CD1c-positive myeloid dendritic cell (primary cell): ENCODE results near the gene RPRD2.

ENCODE experiments used
- DNase-seq: peaks from one replicate; pipeline ENCODE4 v3.0.0-alpha.2; 2016; ENCODE audit errors: extremely low spot score

RPRD2 gene

DNA sequence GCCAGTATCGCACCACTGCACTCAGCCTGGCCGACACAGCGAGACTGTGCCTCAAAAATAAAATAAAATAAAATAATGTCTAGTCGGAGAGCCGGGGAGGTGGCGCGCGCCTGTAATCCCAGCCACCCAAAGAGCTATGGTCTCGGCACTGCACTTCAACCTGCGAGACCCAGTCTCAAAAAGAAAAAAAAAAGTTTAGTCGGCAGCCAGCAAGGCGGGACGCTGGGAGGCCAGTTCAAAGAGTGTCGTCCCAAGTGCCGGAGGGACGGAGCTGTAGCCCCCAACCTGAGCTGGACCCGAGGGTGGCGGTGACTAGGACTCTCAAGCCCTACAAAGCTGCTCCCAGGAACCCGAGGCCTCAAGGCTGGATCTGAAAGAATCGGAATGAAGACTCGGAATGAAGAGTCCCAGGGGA lies 151.0 kb downstream of the RPRD2 start:
- no peak for DNase-seq

DNA sequence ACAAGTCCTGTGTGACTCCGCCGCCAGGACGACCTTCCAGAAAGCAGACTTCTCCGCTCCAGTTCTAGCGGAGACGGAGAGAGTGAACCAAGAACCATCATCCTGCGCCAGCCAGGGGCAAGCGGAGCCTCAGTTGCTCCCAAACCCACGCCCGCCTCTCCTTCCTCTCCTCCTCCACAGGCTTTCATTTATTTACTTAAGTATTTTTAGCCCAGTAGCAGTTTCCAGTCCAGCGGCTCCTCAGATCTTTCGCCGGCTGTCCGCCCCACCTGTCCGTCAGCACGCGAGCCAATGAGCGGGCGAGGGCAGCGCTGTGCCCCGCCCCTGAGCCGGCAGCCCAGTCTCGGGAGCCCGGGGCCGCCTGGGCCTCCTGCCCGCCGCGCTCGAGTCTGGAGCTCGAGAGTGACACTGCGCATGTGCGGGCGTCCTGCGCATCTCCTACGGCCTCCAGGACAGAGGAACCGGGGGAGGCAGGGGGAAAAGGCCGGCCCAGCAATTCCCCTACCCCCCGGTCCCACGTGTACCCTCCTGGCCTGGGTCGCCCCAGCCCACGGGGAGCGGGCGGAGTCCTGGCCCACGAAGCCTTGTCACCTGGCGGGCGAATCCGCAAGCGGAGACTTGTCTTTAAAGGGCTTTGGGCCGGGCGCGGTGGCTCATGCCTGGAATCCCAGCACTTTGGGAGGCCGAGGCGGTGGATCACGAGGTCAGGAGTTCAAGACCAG lies 151.5 kb downstream of the RPRD2 start, which contains the start of gene FALEC:
Gene FALEC, plus strand, starts transcription at position 425 of the 722 bp plus-strand sequence.
- DNase-seq: peak; percentile 98

DNA sequence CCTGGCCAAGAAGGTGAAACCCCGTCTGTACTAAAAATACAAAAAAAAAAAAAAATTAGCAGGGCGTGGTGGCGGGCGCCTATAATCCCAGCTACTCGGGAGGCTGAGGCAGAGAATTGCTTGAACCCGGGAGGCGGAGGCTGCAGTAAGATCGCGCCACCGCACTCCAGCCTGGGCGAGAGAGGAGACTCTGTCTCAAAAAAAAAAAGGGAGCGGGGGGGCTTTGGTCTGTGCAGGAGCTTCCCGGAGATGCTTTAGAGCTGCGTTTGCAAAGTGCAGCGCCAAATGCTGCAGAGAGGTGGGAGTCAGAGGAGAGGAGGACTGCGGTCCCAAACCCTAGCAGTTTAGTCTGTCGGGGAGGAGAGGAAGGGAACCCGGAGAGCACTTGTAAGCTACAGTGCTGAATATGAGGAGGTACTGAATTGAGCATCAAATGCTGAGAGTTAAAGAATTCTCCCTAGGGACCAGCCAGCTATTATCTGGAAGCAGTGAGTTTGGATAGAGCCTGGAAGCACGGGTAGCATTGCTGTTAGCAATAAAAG lies 152.2 kb downstream of the RPRD2 start:
- DNase-seq: no peak

DNA sequence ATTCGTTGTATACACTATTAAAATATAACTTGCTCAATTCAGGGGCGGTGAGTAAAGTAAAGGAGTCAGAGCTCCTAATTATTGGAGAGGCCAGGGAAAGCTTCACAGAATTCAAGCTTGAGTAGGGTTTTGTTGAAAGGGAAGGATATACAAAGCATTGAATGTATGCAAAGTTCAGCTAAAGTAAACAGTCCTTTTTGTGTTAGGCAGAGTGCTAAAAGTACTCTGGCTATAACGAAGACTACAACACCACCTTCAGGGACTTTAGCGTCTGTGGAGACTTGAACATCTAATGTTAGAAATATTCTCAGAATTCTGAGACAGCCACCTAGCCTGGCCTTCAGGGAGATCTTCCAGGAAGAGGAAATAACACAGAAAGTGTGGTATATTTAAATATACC lies 152.7 kb downstream of the RPRD2 start:
- no peak for DNase-seq

DNA sequence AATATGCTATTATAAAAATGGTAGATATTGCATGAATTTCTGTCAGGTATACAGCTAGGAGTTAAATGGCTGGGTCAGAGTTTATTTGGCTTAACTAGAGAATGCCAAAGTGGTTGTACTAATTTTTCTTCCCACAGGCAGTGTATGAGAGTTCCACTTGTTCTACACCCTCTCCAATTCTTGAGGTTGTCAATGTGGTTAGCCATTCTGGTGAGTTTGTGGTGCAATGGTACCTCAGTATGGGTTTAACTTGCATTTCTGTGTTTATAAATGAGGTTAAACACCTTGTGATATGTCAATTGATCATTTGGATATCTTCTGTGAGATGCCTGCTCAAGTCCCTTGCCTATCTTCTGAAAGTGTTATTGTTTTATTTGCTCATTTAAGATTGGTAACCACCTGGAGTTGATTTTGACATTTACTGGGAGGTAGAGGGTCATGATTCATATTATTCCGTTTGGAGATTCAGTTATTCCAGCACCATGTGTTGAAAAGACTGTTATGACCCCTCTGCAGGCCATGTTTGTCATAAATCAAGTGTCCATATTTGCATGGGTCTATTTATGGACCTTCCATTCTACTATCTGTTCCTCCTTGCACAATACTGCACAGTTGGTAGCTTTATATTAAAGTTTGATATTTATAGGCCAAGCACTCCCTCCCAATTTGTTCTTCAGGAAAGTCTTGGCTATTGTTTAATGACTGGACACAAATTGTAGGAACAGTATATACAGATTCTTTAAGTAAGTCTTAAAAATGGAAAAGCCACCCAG lies 157.4 kb downstream of the RPRD2 start:
- no peak for DNase-seq

DNA sequence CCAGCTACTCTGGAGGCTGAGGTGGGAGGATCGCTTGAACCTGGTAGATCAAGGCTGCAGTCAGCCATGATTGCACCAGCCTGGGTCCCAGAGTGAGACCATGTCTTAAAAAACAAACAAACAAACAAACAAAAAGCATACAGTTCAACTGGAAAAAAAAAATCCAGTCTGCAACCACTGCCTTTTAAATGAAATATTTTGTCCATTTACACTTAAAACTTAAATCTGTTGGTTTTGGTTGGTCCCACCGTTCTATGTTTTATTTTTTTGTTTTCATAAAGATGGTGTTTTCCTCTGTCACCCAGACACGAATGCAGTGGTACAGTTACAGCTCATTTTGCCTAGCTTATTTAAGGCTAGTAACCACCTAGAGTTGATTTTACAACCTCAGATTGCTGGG lies 161.4 kb downstream of the RPRD2 start:
- DNase-seq: no peak
